NCI-H2107 treated with DMSO at 0.1 percent for 48 hours (cell line): ENCODE data around the gene RASL11B.

Source experiments
- DNase-seq: peaks from one replicate; lab custom pipeline; 2025; ENCODE audit not compliant: unreplicated experiment; lab: John Stamatoyannopoulos, UW

Gene RASL11B

GRCh38 chr4:52912608-52913007 lies 50.5 kb downstream of the RASL11B start:
- no peak for DNase-seq

DNA sequence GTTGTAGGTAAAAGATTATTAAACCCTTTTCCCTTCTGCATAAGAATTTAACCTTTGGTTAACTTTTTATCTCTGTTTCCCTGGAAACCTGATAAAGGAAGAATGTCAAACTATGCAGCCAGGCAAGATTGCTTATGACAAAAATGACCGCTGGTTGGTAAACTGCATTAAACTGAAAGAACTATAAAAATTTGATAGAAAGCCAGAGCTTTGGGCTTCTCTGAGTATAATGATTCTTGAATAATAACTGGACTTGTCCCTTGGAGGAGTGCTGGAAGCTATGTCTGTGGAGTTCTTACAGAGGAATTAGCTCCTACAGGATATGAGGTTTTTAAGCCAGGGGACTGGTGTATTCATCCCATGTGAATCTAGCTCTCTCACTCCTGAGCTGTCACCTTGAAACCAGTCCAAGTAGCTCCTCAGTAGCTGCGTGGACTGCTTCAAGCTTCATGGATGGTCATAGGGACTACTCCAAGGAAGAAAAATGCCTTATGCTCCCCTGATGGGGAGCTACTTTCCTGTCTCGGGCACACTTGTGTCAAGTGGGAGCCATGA lies 52.0 kb downstream of the RASL11B start:
- DNase-seq: no peak

DNA sequence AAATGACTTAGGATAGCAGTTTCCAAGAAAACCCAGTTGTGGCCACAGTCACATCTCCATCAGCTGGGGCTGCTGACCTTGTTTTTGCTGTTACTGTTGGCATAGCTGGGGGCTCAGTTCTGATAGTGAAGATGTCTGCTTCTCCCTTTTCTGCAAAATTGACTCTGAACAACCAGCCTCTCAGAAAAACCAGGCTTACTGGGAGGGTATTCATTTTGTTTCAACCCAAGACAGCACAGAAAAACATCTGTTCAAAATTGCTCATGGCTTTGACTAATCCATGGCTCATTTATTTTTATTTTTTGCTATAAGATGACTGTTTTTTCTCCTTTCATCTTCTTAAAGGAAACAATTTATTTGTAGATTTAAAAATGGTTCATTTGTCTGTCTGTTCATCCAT lies 53.1 kb downstream of the RASL11B start:
- no peak for DNase-seq

- no peak for DNase-seq
Observed at GRCh38 chr4:52915730-52916300, 53.7 kb downstream of the RASL11B start.
